HG03139 (cell line): ENCODE measurements around the gene GCSAM.

Source experiments
- ATAC-seq: cut with Tn5 transposase; IDR thresholded peaks from one replicate; pipeline ENCODE4 v1.9.1; 2021; ENCODE audit not compliant: unreplicated experiment

Gene GCSAM

GRCh38 chr3:112109322-112109721, 23.7 kb downstream of the GCSAM start:
- no peak for ATAC-seq

GRCh38 chr3:112104774-112105173, 28.3 kb downstream of the GCSAM start:
- no peak for ATAC-seq

- no peak for ATAC-seq
These were observed 31.1 kb downstream of the GCSAM start for GRCh38 chr3:112101916-112102315.

GRCh38 chr3:112097378-112097777, 35.7 kb downstream of the GCSAM start:
- no peak for ATAC-seq

- ATAC-seq = no peak
These were observed 36.9 kb downstream of the GCSAM start for GRCh38 chr3:112096176-112096575.

- no peak for ATAC-seq
These were observed 37.3 kb downstream of the GCSAM start for GRCh38 chr3:112095731-112096130.

GRCh38 chr3:112093180-112093522, 39.9 kb downstream of the GCSAM start:
- ATAC-seq = no peak

GRCh38 chr3:112092496-112093179, 40.4 kb downstream of the GCSAM start:
- no peak for ATAC-seq

- no peak for ATAC-seq
These were observed 42.0 kb downstream of the GCSAM start for GRCh38 chr3:112090887-112091586.

GRCh38 chr3:112089956-112090886, 42.8 kb downstream of the GCSAM start:
- ATAC-seq = no peak

- ATAC-seq = no peak
These were observed 44.1 kb downstream of the GCSAM start for GRCh38 chr3:112088944-112089343.

GRCh38 chr3:112087746-112088145, 45.3 kb downstream of the GCSAM start:
- ATAC-seq = no peak

GRCh38 chr3:112086875-112087524, 46.0 kb downstream of the GCSAM start:
- no peak for ATAC-seq

GRCh38 chr3:112086076-112086854, 46.8 kb downstream of the GCSAM start, which contains the start of gene C3orf52:
TSS of gene C3orf52 (plus strand) at chr3:112086389. CDS start at chr3:112086408, 19 bp downstream.
- ATAC-seq = no peak

GRCh38 chr3:112085735-112086075, 47.3 kb downstream of the GCSAM start:
- no peak for ATAC-seq

GRCh38 chr3:112084980-112085705, 47.9 kb downstream of the GCSAM start:
- no peak for ATAC-seq

GRCh38 chr3:112083239-112083638, 49.8 kb downstream of the GCSAM start:
- no peak for ATAC-seq

- no peak for ATAC-seq
These were observed 54.6 kb downstream of the GCSAM start for GRCh38 chr3:112078125-112079083.
